Neural crest cell (in vitro differentiated cells): Measurements from ENCODE around the gene NODAL. TPM values are rescaled to one million over a fixed set of nuclear protein-coding genes. Genes with fewer than 3 reads are reported as not detected.

Experiments
- DNase-seq: peaks from one replicate; pipeline ENCODE4 v3.0.0; 2021; ENCODE audit warnings: low read depth, mixed read lengths, low spot score
- H3K27ac Mint-ChIP-seq: one replicate; pipeline ENCODE4 v1.8.0; 2021; ENCODE audit warnings: mild to moderate bottlenecking, mixed read lengths; ENCODE audit not compliant: unreplicated experiment
- H3K27me3 Mint-ChIP-seq: 2 replicates; pipeline ENCODE4 v1.8.0; 2021; ENCODE audit warnings: low read depth, mild to moderate bottlenecking, mixed read lengths
- H3K36me3 Mint-ChIP-seq: 2 replicates; pipeline ENCODE4 v1.8.0; 2021; ENCODE audit warnings: low read depth, mild to moderate bottlenecking, mixed read lengths
- H3K4me1 Mint-ChIP-seq: 2 replicates; pipeline ENCODE4 v1.8.0; 2021; ENCODE audit warnings: mixed read lengths
- H3K4me3 Mint-ChIP-seq: one replicate; pipeline ENCODE4 v1.8.0; 2021; ENCODE audit warnings: mild to moderate bottlenecking, mixed read lengths
- H3K9me3 Mint-ChIP-seq: 2 replicates; pipeline ENCODE4 v1.8.0; 2021; ENCODE audit warnings: mixed read lengths
- CTCF ChIP-seq: fragments of 200-600 bp; sonication (generic); conservative IDR thresholded peaks from 2 replicates; pipeline ENCODE4 v1.5.0; 2021; ENCODE audit warnings: antibody characterized with exemption, mild to moderate bottlenecking
- total RNA-seq: library from RNA; stranded (reverse); gene quantifications from 2 replicates; pipeline ENCODE4 v1.2.1, GENCODE V29; 2021

The NODAL gene
- total RNA-seq, 1 donor from 2014 or later = not detected

- Mint-ChIP-seq H3K36me3 (no peaks in the 10 kb centered on the region), H3K27me3 (peaks cover 62% of the 10 kb centered on the region), H3K4me1 (peaks cover 26% of the 10 kb centered on the region), H3K9me3 (no peaks in the 10 kb centered on the region), H3K4me3 (peak overlapping the region; percentile 41), H3K27ac (no peak overlapping the region)
- no peak for DNase-seq
- TF ChIP-seq CTCF = no peak
Observed at GRCh38 chr10:70457759-70458305, 16.4 kb upstream of the NODAL start.

GRCh38 chr10:70456164-70456563 is 14.7 kb upstream of the NODAL start:
- H3K27me3 Mint-ChIP-seq = peaks cover 54% of the 10 kb centered on the region
- no peak overlapping the region for H3K27ac Mint-ChIP-seq
- DNase-seq = no peak
- no peaks in the 10 kb centered on the region for H3K9me3 Mint-ChIP-seq
- peaks cover 25% of the 10 kb centered on the region for H3K4me1 Mint-ChIP-seq
- TF ChIP-seq CTCF = no peak
- H3K36me3 Mint-ChIP-seq = no peaks in the 10 kb centered on the region
- H3K4me3 Mint-ChIP-seq = no peak overlapping the region

- H3K4me1 Mint-ChIP-seq = peaks cover 29% of the 10 kb centered on the region
- no peak overlapping the region for H3K27ac Mint-ChIP-seq
- no peaks in the 10 kb centered on the region for H3K9me3 Mint-ChIP-seq
- no peak for TF ChIP-seq CTCF
- DNase-seq = no peak
- no peak overlapping the region for H3K4me3 Mint-ChIP-seq
- no peaks in the 10 kb centered on the region for H3K36me3 Mint-ChIP-seq
- H3K27me3 Mint-ChIP-seq = peaks cover 48% of the 10 kb centered on the region
Observed at GRCh38 chr10:70455213-70455630, 13.7 kb upstream of the NODAL start.

- Mint-ChIP-seq H3K4me3 (no peak overlapping the region), H3K27ac (peak overlapping the region; percentile 47), H3K9me3 (no peaks in the 10 kb centered on the region), H3K4me1 (peaks cover 18% of the 10 kb centered on the region), H3K36me3 (no peaks in the 10 kb centered on the region), H3K27me3 (peaks cover 33% of the 10 kb centered on the region)
- TF ChIP-seq CTCF = no peak
- DNase-seq = no peak
Observed at GRCh38 chr10:70448236-70448635, 6.8 kb upstream of the NODAL start.

- Mint-ChIP-seq H3K4me3 (no peak overlapping the region), H3K4me1 (peaks cover 15% of the 10 kb centered on the region), H3K36me3 (no peaks in the 10 kb centered on the region), H3K9me3 (no peaks in the 10 kb centered on the region), H3K27ac (no peak overlapping the region), H3K27me3 (peaks cover 55% of the 10 kb centered on the region)
- DNase-seq = no peak
- TF ChIP-seq CTCF = no peak
Observed at GRCh38 chr10:70445718-70446657, 4.5 kb upstream of the NODAL start.
